Activated T-cell treated with anti-CD3 and anti-CD28 coated beads, Interleukin-2, amount 50 U/mL, for 24 hours (primary cell): ENCODE data around the gene TRMT10A.
A peak's percentile ranks its signal among the peaks of the same experiment; 100 is the strongest.

Source experiments
- DNase-seq: peaks from one replicate; pipeline ENCODE4 v3.0.0-alpha.2; 2020
- H3K27ac Mint-ChIP-seq: 2 replicates; pipeline ENCODE4 v1.8.0; 2020; ENCODE audit warnings: mild to moderate bottlenecking, mixed read lengths
- H3K27me3 Mint-ChIP-seq: 2 replicates; pipeline ENCODE4 v1.8.0; 2020; ENCODE audit warnings: mixed read lengths
- H3K36me3 Mint-ChIP-seq: 2 replicates; pipeline ENCODE4 v1.8.0; 2020; ENCODE audit warnings: low read depth, mixed read lengths
- H3K4me1 Mint-ChIP-seq: 2 replicates; pipeline ENCODE4 v1.8.0; 2020; ENCODE audit warnings: low read depth, mixed read lengths
- H3K4me3 Mint-ChIP-seq: 2 replicates; pipeline ENCODE4 v1.8.0; 2020; ENCODE audit warnings: mild to moderate bottlenecking, moderate library complexity, mixed read lengths
- H3K9me3 Mint-ChIP-seq: 2 replicates; pipeline ENCODE4 v1.8.0; 2020; ENCODE audit warnings: mixed read lengths

The TRMT10A gene

GRCh38 chr4:99563310-99564186 lies at the start of gene TRMT10A:
TSS of gene TRMT10A (minus strand) at chr4:99564039. CDS start at chr4:99559338, 4,701 bp downstream.
- H3K4me3 Mint-ChIP-seq = peak within 1 kb of the TSS; percentile 91
- peaks cover 14% of the 10 kb centered on the region for H3K27me3 Mint-ChIP-seq
- H3K36me3 Mint-ChIP-seq = peaks cover 7% of the 10 kb centered on the region
- H3K27ac Mint-ChIP-seq = peak within 1 kb of the TSS; percentile 99
- peaks cover 25% of the 10 kb centered on the region for H3K4me1 Mint-ChIP-seq
- H3K9me3 Mint-ChIP-seq = no peaks in the 10 kb centered on the region
- DNase-seq = peak; percentile 95

- no peak overlapping the region for H3K27ac Mint-ChIP-seq
- H3K4me3 Mint-ChIP-seq = no peak overlapping the region
- peaks cover 28% of the 10 kb centered on the region for H3K27me3 Mint-ChIP-seq
- no peak for DNase-seq
- no peaks in the 10 kb centered on the region for H3K9me3 Mint-ChIP-seq
- H3K4me1 Mint-ChIP-seq = no peaks in the 10 kb centered on the region
- H3K36me3 Mint-ChIP-seq = no peaks in the 10 kb centered on the region
Measured at GRCh38 chr4:99612704-99613103, 48.9 kb upstream of the TRMT10A start.

DNA sequence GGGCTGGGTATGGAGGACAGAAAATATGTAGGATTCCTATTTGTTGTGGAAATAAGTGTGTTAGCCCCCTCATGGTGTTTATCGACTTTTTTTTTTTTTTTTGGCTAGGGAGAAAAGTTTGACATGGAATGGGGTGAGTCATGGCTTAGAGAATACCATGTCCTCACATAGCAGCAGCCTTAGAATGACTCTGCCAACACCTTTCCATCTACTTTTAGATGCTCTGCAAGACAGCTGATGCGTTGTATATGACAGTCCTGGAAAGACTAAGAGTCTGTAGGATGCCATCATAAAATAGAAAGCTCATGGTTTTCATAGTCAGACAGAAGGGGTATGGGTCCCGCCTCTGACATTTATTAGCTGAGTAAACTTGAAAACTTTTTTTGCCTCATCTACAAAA lies 48.4 kb upstream of the TRMT10A start:
- no peak for DNase-seq
- Mint-ChIP-seq H3K27ac (no peak overlapping the region), H3K4me3 (no peak overlapping the region), H3K9me3 (no peaks in the 10 kb centered on the region), H3K36me3 (no peaks in the 10 kb centered on the region), H3K4me1 (no peaks in the 10 kb centered on the region), H3K27me3 (peaks cover 30% of the 10 kb centered on the region)

DNA sequence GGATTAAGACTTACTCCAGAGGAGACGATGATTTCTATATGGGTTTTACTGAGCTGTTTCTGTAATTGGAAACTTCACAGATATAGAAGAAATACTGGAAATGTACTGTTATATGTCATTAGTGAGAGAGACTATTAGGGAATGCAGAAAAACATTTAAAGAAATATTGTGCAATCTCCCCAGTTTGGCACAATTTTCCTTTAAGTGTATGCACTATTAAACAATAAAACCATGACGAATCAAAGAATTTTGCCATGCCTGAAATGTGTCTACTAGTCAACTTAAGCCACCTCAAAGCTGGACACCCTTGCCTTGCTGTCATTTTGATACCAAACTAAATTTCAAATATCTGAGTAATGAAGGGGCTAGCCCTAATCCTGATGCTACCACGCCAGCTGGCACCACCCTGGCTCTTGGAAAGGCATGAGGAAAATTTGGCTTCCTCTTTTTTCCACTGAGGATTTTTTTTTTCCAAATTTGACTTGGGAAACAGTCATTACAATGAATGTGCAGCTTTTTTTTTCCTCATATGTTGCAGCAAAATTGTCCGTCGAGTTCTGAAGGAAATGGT lies 46.9 kb upstream of the TRMT10A start:
- Mint-ChIP-seq H3K4me1 (no peaks in the 10 kb centered on the region), H3K9me3 (no peaks in the 10 kb centered on the region), H3K27ac (no peak overlapping the region), H3K36me3 (no peaks in the 10 kb centered on the region), H3K4me3 (no peak overlapping the region), H3K27me3 (peaks cover 30% of the 10 kb centered on the region)
- no peak for DNase-seq

DNA sequence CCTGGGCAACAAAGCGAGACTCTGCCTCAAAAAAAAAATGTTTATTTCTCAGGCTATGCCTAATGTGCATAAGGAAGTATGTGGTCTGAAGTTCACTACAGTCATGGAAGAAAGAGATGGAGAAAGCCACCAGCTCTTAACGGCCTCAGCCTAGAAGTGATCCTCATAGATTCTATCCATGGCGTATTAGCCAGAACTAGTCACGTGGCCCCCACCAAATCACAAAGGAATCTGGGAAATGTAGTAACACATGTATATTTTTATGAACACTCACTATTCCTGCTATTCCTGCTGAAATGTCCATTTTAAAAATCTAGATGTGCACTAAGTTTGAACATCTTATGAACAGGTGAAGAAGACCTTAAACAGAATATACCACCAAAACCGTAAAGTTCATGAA lies 44.6 kb upstream of the TRMT10A start:
- peaks cover 34% of the 10 kb centered on the region for H3K27me3 Mint-ChIP-seq
- H3K27ac Mint-ChIP-seq = no peak overlapping the region
- H3K4me1 Mint-ChIP-seq = no peaks in the 10 kb centered on the region
- H3K36me3 Mint-ChIP-seq = no peaks in the 10 kb centered on the region
- DNase-seq = no peak
- no peak overlapping the region for H3K4me3 Mint-ChIP-seq
- H3K9me3 Mint-ChIP-seq = no peaks in the 10 kb centered on the region

DNA sequence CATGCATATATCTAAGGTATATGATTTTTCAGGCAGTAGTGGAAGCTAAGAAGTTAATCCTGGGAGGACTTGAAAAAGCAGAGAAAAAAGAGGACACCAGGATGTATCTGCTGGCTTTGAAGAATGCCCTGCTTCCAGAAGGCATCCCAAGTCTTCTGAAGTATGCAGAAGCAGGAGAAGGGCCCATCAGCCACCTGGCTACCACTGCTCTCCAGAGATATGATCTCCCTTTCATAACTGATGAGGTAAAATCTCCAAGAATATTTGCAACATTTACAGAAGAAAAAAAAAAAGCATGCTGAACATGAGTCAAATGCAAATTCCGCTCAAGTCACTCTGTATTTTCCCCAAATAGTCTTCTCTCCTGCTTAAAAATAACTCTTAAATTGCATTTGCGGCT lies 42.9 kb upstream of the TRMT10A start:
- Mint-ChIP-seq H3K27ac (no peak overlapping the region), H3K4me1 (no peaks in the 10 kb centered on the region), H3K27me3 (peaks cover 32% of the 10 kb centered on the region)

DNA sequence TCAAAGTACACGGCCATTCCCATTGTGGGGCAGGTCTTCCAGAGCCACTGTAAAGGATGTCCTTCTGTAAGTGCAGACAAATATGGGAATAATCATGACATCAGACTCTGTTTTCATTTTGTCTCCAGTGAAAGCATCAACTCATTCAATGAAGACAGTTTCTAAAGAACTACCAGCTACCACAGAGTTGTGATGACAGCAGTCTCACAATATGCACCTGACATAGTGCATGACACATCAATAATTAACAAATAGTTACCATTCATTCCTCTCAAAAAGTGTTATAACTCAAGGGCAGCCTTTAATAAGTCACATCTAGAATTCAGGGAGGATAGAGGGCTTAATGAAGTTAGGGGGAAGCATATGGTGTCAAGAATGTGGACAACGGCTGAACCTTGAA lies 31.0 kb upstream of the TRMT10A start:
- Mint-ChIP-seq H3K27me3 (no peaks in the 10 kb centered on the region), H3K9me3 (no peaks in the 10 kb centered on the region), H3K4me3 (no peak overlapping the region), H3K36me3 (no peaks in the 10 kb centered on the region), H3K4me1 (no peaks in the 10 kb centered on the region), H3K27ac (no peak overlapping the region)
- no peak for DNase-seq

More for the DNA sequence above, 42.9 kb upstream of the TRMT10A start:
- Mint-ChIP-seq H3K36me3 (no peaks in the 10 kb centered on the region), H3K9me3 (no peaks in the 10 kb centered on the region), H3K4me3 (no peak overlapping the region)
- no peak for DNase-seq

DNA sequence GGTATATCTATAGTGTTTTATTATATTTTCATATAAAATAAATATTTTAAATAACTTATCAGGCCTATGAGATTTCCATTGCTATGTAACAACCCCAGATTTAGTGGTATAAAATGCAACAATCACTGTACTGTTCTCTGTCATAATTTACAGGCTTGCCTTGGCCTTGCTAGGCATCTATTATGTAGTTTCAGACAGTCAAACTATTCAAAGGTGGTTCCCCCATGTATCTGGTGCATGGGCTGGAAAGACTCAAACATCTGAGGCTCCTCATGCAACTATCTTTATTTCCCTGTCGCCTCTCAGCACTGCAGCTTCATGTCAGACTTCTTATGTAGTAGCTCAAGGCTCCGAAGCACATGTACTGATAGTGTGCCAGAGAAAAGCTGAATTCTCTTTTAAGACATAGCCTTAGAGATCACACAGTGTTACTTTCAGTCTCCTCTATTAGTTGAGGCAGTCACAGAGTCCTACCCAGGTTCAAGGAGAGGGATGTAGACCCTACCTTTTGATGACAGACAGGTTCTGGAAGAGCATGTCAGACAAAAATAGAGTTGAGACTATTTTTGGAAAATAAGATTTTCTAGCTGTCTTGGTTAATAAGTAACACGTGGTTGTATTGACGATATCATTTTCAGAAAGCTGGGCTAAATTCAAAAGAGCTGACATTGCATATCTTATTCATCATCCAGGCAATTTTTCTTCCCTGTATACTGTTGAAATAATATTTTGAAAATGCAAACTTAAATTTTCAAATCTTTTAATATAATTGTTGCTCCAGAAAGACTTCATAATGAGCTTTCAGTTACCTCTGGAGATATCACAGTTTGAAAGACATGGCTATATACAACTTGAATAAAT lies 30.2 kb upstream of the TRMT10A start:
- H3K4me3 Mint-ChIP-seq = no peak overlapping the region
- no peaks in the 10 kb centered on the region for H3K36me3 Mint-ChIP-seq
- no peaks in the 10 kb centered on the region for H3K9me3 Mint-ChIP-seq
- no peaks in the 10 kb centered on the region for H3K27me3 Mint-ChIP-seq
- DNase-seq = no peak
- H3K27ac Mint-ChIP-seq = no peak overlapping the region
- no peaks in the 10 kb centered on the region for H3K4me1 Mint-ChIP-seq

- Mint-ChIP-seq H3K27me3 (no peaks in the 10 kb centered on the region), H3K27ac (no peak overlapping the region), H3K4me1 (no peaks in the 10 kb centered on the region), H3K9me3 (no peaks in the 10 kb centered on the region), H3K36me3 (no peaks in the 10 kb centered on the region), H3K4me3 (no peak overlapping the region)
- no peak for DNase-seq
Measured at GRCh38 chr4:99591757-99592156, 27.9 kb upstream of the TRMT10A start.

DNA sequence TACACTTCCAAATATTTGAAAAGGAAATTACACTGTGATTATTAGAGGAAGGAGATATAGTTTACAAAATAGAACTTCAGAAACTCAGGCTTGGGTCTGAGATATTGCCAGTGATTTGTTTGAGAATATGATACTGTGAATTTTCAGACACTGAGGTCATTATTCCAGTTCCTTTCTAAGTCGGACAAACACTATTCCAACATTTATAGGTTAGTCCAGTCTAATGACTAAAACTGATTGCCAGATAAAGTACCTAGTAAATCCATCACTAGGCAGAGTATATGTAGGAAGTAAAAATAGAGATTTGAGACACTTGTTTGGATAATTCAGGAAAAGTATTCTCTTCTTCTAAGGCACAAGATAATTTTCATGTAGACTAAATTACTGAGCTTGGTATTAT lies 24.0 kb upstream of the TRMT10A start:
- Mint-ChIP-seq H3K4me3 (no peak overlapping the region), H3K36me3 (no peaks in the 10 kb centered on the region), H3K9me3 (no peaks in the 10 kb centered on the region), H3K27me3 (peaks cover 9% of the 10 kb centered on the region), H3K4me1 (no peaks in the 10 kb centered on the region), H3K27ac (no peak overlapping the region)
- no peak for DNase-seq

DNA sequence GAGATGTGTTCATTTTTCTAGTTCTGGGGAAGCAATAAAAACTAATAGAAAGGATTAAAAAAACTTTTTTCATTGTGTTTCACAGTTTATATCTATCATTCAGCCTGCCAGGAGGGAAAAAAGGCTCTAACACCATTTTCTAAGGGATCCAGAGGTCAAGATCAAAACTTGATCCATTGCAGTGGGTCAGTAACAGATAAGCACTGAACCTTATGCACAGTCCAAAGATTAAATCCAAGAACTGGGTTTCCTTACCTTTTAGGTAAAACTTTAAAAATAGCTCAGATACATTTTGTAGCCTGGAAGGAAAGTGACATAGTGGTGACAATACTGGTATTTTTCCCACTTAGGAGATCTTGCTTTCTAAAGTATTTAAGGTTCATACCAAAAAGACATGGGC lies 23.5 kb upstream of the TRMT10A start:
- no peaks in the 10 kb centered on the region for H3K36me3 Mint-ChIP-seq
- H3K9me3 Mint-ChIP-seq = no peaks in the 10 kb centered on the region
- no peaks in the 10 kb centered on the region for H3K4me1 Mint-ChIP-seq
- H3K27me3 Mint-ChIP-seq = peaks cover 12% of the 10 kb centered on the region
- no peak overlapping the region for H3K27ac Mint-ChIP-seq
- DNase-seq = no peak
- H3K4me3 Mint-ChIP-seq = no peak overlapping the region

DNA sequence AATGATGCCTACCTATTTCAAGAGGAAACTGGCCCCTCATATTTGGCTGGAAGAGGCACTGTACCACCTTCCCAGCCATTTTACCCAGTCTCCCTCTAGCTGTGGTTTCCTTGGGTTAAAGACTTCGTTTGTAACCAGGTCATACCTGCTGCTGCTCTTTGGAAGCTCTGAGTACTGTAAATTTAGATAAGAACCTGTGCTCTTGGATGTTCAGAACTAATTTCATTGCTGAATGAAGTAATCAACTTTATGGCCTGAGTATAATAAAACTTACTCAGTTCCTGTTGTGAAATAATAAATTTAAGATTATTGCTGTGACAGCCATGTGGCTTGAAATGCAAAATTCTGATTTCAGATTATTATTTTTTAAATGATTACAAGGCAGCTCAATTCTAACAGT lies 23.0 kb upstream of the TRMT10A start:
- DNase-seq = no peak
- no peaks in the 10 kb centered on the region for H3K4me1 Mint-ChIP-seq
- H3K27me3 Mint-ChIP-seq = peaks cover 16% of the 10 kb centered on the region
- H3K27ac Mint-ChIP-seq = no peak overlapping the region
- no peak overlapping the region for H3K4me3 Mint-ChIP-seq
- no peaks in the 10 kb centered on the region for H3K9me3 Mint-ChIP-seq
- no peaks in the 10 kb centered on the region for H3K36me3 Mint-ChIP-seq

- Mint-ChIP-seq H3K27ac (no peak overlapping the region), H3K36me3 (no peaks in the 10 kb centered on the region), H3K4me3 (no peak overlapping the region), H3K27me3 (peaks cover 21% of the 10 kb centered on the region), H3K9me3 (no peaks in the 10 kb centered on the region), H3K4me1 (no peaks in the 10 kb centered on the region)
- no peak for DNase-seq
Measured at GRCh38 chr4:99586322-99586721, 22.5 kb upstream of the TRMT10A start.

DNA sequence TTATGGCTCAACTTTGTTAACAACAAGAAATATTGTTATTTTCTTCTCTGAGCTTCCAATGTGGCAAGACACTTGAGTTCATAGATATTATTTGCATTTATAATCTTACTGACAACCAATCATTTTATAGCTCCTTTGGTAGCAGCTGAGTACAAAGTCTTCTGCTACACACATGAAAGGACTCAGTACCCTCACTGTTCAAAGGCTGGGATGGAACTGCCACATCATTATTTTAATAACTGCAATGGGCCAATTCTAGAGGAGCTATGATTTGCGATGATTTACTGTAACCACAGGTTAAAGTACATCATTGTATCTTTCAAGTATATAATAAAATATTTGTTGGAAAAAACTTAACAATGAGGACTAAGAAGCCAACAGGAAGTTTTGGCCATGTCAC lies 21.7 kb upstream of the TRMT10A start:
- H3K4me1 Mint-ChIP-seq = no peaks in the 10 kb centered on the region
- no peak overlapping the region for H3K4me3 Mint-ChIP-seq
- no peaks in the 10 kb centered on the region for H3K9me3 Mint-ChIP-seq
- DNase-seq = no peak
- no peaks in the 10 kb centered on the region for H3K36me3 Mint-ChIP-seq
- H3K27ac Mint-ChIP-seq = no peak overlapping the region
- H3K27me3 Mint-ChIP-seq = peaks cover 25% of the 10 kb centered on the region

DNA sequence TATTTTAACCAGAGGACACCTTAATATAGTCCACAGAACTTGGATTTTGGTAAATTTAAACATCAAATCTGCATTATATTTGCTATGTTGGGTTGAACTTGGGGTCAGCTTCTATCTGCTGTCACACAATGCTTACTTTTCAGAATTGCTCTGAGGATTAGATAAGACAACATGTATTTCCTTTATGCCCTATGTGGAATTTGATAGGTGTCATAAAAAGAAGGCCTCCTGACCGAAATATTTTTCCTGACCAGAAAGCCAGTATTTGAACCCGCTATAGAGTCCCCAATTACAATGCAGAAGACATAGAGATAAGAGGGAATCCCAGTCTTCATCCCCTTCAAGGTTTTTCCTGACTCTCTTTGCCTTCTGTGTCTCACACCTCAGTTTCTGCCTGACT lies 14.9 kb upstream of the TRMT10A start:
- Mint-ChIP-seq H3K9me3 (no peaks in the 10 kb centered on the region), H3K27me3 (peaks cover 48% of the 10 kb centered on the region), H3K36me3 (no peaks in the 10 kb centered on the region), H3K4me3 (no peak overlapping the region), H3K4me1 (no peaks in the 10 kb centered on the region), H3K27ac (no peak overlapping the region)
- DNase-seq = no peak
